ENCODE results near the gene WDR90.

The WDR90 gene

DNA sequence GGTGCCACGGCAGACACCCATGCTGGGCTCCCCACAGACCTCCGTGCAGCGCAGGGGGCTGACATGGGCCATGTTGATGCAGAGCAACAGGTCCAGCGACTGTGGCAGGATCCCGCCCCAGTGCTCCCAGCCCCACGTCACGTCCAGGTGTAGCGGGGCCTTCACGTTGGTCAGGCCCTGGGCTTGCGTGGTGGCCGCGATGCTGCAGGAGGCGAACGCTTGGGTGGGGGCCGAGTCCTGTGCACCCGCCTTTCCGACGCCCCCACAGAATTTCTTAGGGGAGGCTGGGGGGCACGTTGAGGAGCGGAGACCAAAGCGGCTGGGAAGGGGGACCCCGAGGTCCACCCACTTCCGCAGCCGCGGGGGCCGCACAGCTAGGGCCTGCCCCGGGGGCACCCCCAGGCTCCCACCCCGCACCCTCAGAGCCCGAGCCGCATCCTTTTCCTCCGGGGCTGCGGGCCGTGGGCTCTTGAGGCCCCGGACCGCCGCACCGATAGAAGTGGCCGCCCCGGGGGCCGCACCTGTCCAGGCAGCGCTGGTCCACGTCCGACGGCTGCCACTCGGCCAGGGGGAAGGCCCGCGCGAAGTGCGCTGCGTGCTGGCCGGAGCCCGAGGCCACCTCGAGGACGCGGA, 13.5 kb upstream of the WDR90 start:
- TF ChIP-seq CTCF (IDR thresholded peaks at IDR 0.05; ENCODE audit: insufficient read depth, low read depth, low read length, missing control alignments), result no peak
- peak overlapping the region; percentile 69 for H3K4me3 ChIP-seq (ENCODE audit: low read depth, low read length)
- no peak for DNase-seq (ENCODE audit: low read depth)

GRCh38 chr16:636206-637080, 12.7 kb upstream of the WDR90 start, which contains the start of gene METTL26:
TSS of gene METTL26 (minus strand) at chr16:636305. CDS start at chr16:636290, 15 bp downstream.
- DNase-seq (ENCODE audit: low read depth), result peak; percentile 97

GRCh38 chr16:637081-638018, 11.8 kb upstream of the WDR90 start:
- DNase-seq (ENCODE audit: low read depth), result peak; percentile 95
- TF ChIP-seq CTCF (IDR thresholded peaks at IDR 0.05; ENCODE audit: insufficient read depth, low read depth, low read length, missing control alignments), result no peak
- peak overlapping the region; percentile 69 for H3K4me3 ChIP-seq (ENCODE audit: low read depth, low read length)

More at GRCh38 chr16:636206-637080, 12.7 kb upstream of the WDR90 start, which contains the start of gene METTL26:
- peak within 1 kb of the TSS; percentile 69 for H3K4me3 ChIP-seq (ENCODE audit: low read depth, low read length)
- TF ChIP-seq CTCF (IDR thresholded peaks at IDR 0.05; ENCODE audit: insufficient read depth, low read depth, low read length, missing control alignments), result no peak

DNA sequence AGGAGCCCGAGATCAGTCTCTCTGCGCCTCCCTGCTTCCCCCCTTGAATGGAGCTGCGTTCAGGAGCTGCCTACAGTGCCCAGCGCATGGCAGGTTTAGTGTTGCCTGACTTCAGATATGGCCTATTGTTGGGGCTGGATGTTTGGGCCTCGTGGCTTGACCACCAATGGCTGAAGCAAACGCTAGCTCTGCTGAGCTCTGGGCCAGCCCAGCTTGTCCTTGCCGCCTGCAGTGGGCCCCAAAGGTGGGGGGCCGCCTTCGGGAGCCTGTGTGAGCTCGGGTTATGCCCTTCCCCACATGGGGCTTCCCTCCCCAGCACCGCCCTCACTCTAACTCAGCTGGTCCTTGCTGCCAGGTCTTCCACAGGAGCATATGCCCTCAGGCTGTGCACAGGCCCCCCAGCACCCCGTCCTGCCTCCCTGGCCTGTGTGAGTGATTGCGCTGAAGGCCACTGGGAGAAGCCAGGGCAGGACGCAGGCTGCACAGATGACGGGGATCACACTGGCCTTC, 11.1 kb upstream of the WDR90 start:
- TF ChIP-seq CTCF (IDR thresholded peaks at IDR 0.05; ENCODE audit: insufficient read depth, low read depth, low read length, missing control alignments), result no peak
- no peak for DNase-seq (ENCODE audit: low read depth)
- no peak overlapping the region for H3K4me3 ChIP-seq (ENCODE audit: low read depth, low read length)

DNA sequence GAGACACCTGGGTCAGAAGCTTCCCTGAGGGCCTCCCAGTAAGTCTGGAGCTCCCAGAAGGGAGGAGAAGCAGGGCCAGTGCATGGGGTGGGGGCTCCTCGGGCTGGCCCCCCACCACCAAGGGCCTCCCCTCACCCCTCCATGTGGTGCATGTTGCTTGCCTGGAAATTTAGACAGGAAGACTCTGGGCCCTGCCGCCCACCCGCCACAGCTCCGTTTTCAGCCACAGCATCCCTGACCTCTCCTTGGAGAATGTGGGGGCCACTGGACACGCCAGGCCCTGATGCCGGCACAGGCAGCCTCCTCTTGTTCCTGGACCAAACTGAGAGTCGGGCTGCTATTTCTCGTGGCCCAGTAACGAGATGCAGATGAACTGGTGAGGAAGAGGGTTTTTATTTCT, 10.3 kb upstream of the WDR90 start:
- no peak for DNase-seq (ENCODE audit: low read depth)
- no peak overlapping the region for H3K4me3 ChIP-seq (ENCODE audit: low read depth, low read length)
- no peak for TF ChIP-seq CTCF (IDR thresholded peaks at IDR 0.05; ENCODE audit: insufficient read depth, low read depth, low read length, missing control alignments)

- peak overlapping the region; percentile 93 for H3K4me3 ChIP-seq (ENCODE audit: low read depth, low read length)
- no peak for TF ChIP-seq CTCF (IDR thresholded peaks at IDR 0.05; ENCODE audit: insufficient read depth, low read depth, low read length, missing control alignments)
- no peak for DNase-seq (ENCODE audit: low read depth)
These were observed 8.6 kb upstream of the WDR90 start for GRCh38 chr16:640614-641013.

Data from GM12865 (cell line).